ENCODE measurements around the gene ATP6V0A1. TPM values are rescaled to one million over a fixed set of nuclear protein-coding genes. Genes with fewer than 3 reads are reported as not detected.

ATP6V0A1 gene
- total and polyA plus RNA-seq, 2 of the 4 experiments (the other 2 are of a cell fraction), result 18.8 to 34.0 TPM

- TF ChIP-seq POLR2A (IDR thresholded peaks at IDR 0.05; ENCODE audit: low read depth, low read length), result no peak
Measured at GRCh38 chr17:42548070-42548837, 89.6 kb downstream of the ATP6V0A1 start (continued).

GRCh38 chr17:42548993-42549755 lies 90.5 kb downstream of the ATP6V0A1 start:
- no peak overlapping the region for H3K4me3 ChIP-seq (ENCODE audit: insufficient read depth, low read depth, low read length)
- TF ChIP-seq BHLHE40 (IDR thresholded peaks at IDR 0.05; ENCODE audit: low read depth, low read length) (no peak), RFX5 (IDR thresholded peaks at IDR 0.05; ENCODE audit: low read depth, low read length) (no peak), SMC3 (IDR thresholded peaks at IDR 0.05; ENCODE audit: low read depth, low read length) (no peak), MAFK (IDR thresholded peaks at IDR 0.05; ENCODE audit: low read depth, low read length) (no peak), MAZ (IDR thresholded peaks at IDR 0.05; ENCODE audit: borderline replicate concordance, low read depth, low read length) (no peak), MXI1 (IDR thresholded peaks at IDR 0.05; ENCODE audit: borderline replicate concordance, low read depth, low read length) (no peak), RAD21 (IDR thresholded peaks at IDR 0.05; ENCODE audit: low read length) (no peak), CEBPB (IDR thresholded peaks at IDR 0.05; ENCODE audit: low read depth, low read length) (no peak), POLR2A (IDR thresholded peaks at IDR 0.05; ENCODE audit: low read depth, low read length) (no peak), CTCF (conservative IDR thresholded peaks at IDR 0.05; ENCODE audit: low read depth, low read length) (no peak), FOS (IDR thresholded peaks at IDR 0.05; ENCODE audit: low read depth, low read length) (no peak)
- in situ Hi-C loops (cut with MboI; ENCODE audit: low sequenced_read_pairs) (no loop called here), dilution Hi-C loops (cut with HindIII; ENCODE audit: low sequenced_read_pairs, unreplicated experiment) (no loop called here), intact Hi-C loops (cut with micrococcal nuclease) (no loop called here)
- no peak overlapping the region for H3K4ac ChIP-seq (ENCODE audit: low read depth, low read length)
- H2BK20ac ChIP-seq (ENCODE audit: low read depth, low read length), result no peak overlapping the region
- H4K8ac ChIP-seq (ENCODE audit: low read depth in 2 of 2, low read length in 2 of 2), result no peak overlapping the region
- H2BK5ac ChIP-seq (ENCODE audit: low read depth, low read length, poor library complexity, severe bottlenecking), result no peak overlapping the region
- CTCF ChIA-PET, result no interaction called here
- no peak overlapping the region for H2AFZ ChIP-seq (replicated peaks; ENCODE audit: low read length, poor library complexity)
- H3K27ac ChIP-seq (ENCODE audit: insufficient read depth, low read length), result no peak overlapping the region
- no peaks in the 10 kb centered on the region for H3K9me3 ChIP-seq (ENCODE audit: control insufficient read depth, insufficient read depth, low read length)
- H3K79me1 ChIP-seq (ENCODE audit: low read depth in 1 of 2, low read length in 2 of 2), result peaks cover 6 to 46% of the 10 kb centered on the region in 2 experiments
- no peak overlapping the region for H2BK15ac ChIP-seq (ENCODE audit: low read depth, low read length)
- H3K18ac ChIP-seq (ENCODE audit: low read depth, low read length), result no peak overlapping the region
- no peaks in the 10 kb centered on the region for H3K27me3 ChIP-seq (ENCODE audit: control insufficient read depth, insufficient read depth, low read length)
- H3K9me1 ChIP-seq (ENCODE audit: insufficient read depth, low read length), result peaks cover 4% of the 10 kb centered on the region; the same call in 1 of the 2 replicates
- H3K4me1 ChIP-seq (ENCODE audit: control insufficient read depth, insufficient read depth, low read length), result peaks cover 6% of the 10 kb centered on the region
- peak overlapping the region; percentile 85; the same call in 1 of the 2 replicates for H3K23ac ChIP-seq (ENCODE audit: low read depth, low read length)
- BruUV-seq (replicated peaks), result no TSS peak
- no peak overlapping the region for H3K56ac ChIP-seq (ENCODE audit: extremely low read depth, insufficient read depth, low read length)
- 100% methylated on average over 1 of the region's 14 CpGs; no CpG with 5 or more reads in 1 of the 2 experiments for WGBS, 2 experiments (ENCODE audit: extremely low coverage in 2 of 2, insufficient read length in 1 of 2)
- no peak for ATAC-seq (ENCODE audit: low read depth)
- H3K36me3 ChIP-seq (ENCODE audit: control insufficient read depth, insufficient read depth, low read length), result peaks cover 12% of the 10 kb centered on the region; the same call in 1 of the 2 replicates
- no peaks in the 10 kb centered on the region; the same call in 1 of the 2 replicates for H4K20me1 ChIP-seq (ENCODE audit: insufficient read depth, low read length)
- no peak overlapping the region for H4K5ac ChIP-seq (ENCODE audit: low read depth, low read length)
- H3K4me2 ChIP-seq (ENCODE audit: low read depth, low read length), result no peak overlapping the region
- no peak overlapping the region for H3K9ac ChIP-seq (ENCODE audit: low read depth, low read length)
- no peak overlapping the region for H3K14ac ChIP-seq (replicated peaks; ENCODE audit: low read depth, low read length)
- H2AK9ac ChIP-seq (replicated peaks; ENCODE audit: low read depth, low read length, poor library complexity), result no peak overlapping the region
- H2BK120ac ChIP-seq (ENCODE audit: low read depth, low read length), result no peak overlapping the region
- DNase-seq, result no peak
- peak overlapping the region; percentile 46; the same call in 1 of the 2 replicates for H2AK5ac ChIP-seq (ENCODE audit: low read depth, low read length)
- POLR2A ChIA-PET (ENCODE audit: unreplicated experiment), result no interaction called here
- no peak overlapping the region for H4K91ac ChIP-seq (ENCODE audit: insufficient read depth, low read depth, low read length)

Measured in IMR-90 (cell line).